Measurements from ENCODE around the gene INPP5D.

GRCh38 chr2:233049194-233049761 is 10.9 kb upstream of the INPP5D start:
- no peak for TF ChIP-seq CTCF (IDR thresholded peaks at IDR 0.05)
- no peak for TF ChIP-seq POLR2A (IDR thresholded peaks at IDR 0.05)
